ENCODE measurements around the gene NEK2. TPM values are rescaled to one million over a fixed set of nuclear protein-coding genes. Genes with fewer than 3 reads are reported as not detected.
"Not testable (repeated sequence)": the region's sequence is repeated elsewhere in the genome, so short reads cannot be mapped to it uniquely, and the experiment has no call there.

The NEK2 gene
- total RNA-seq, 1 donor from 2014 or later, result 28.0 TPM

DNA sequence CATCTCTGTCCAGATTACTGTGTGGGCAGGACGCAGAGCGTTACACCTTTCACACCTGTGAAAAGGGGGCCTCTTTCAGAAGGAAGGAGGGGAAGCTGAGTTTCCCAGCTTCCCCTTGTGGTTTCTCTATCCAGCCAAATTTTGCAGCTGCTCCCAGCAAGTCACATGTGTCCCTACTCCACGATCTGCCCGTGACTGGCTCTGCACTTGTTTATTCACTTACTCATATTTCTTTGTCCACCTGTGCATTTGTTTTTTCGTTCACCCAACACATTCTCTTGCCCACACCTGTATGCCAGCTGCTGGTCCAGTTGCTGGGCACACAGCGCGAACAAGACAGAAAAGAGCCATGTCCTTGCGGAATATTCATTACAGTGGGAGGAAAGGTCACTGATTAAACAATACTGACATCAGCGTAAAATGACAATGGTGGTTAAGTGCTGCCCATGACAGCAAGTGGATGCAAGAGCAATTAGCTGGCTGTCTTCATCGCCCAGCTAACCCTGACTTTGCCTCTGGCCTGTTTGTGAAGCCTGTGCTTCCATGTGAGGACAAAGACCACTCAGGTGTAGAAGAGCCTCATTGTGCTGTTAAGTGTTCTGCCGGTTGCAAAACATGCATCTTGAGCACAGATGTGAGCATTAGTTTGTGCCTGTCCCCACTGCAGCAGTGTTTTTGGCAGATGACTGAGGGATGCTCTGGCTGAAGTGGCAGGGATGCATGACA is 28.6 kb upstream of the NEK2 start:
- DNase-seq (ENCODE audit: low read depth), result no peak
- H3K4me3 ChIP-seq (ENCODE audit: low read depth, low read length), result no peak overlapping the region
- TF ChIP-seq CTCF (conservative IDR thresholded peaks at IDR 0.05; ENCODE audit: low read depth, low read length), result no peak

DNA sequence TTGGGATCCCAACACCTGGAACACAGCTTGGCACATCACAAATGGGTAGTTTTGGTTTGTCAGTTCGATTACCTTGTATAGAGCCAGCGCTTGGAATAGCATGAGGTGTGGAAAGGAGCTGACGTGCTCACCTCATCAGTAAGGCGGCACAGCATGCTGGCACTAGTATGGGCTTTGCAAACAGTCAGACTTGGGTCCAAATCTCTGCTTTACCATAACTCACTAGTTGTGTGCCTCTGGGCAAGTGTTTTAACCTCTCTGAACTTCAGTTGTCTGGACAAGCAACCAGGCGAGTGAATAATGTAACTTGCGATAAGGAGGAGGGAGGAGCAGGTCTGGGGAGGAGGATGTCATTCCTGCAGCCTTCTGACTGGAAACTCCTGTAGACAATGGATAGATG is 26.3 kb upstream of the NEK2 start:
- TF ChIP-seq CTCF (conservative IDR thresholded peaks at IDR 0.05; ENCODE audit: low read depth, low read length), result no peak
- DNase-seq (ENCODE audit: low read depth), result no peak
- H3K4me3 ChIP-seq (ENCODE audit: low read depth, low read length), result no peak overlapping the region

GRCh38 chr1:211699059-211699458 is 23.6 kb upstream of the NEK2 start:
- DNase-seq (ENCODE audit: low read depth), result no peak
- no peak for TF ChIP-seq CTCF (conservative IDR thresholded peaks at IDR 0.05; ENCODE audit: low read depth, low read length)
- no peak overlapping the region for H3K4me3 ChIP-seq (ENCODE audit: low read depth, low read length)

DNA sequence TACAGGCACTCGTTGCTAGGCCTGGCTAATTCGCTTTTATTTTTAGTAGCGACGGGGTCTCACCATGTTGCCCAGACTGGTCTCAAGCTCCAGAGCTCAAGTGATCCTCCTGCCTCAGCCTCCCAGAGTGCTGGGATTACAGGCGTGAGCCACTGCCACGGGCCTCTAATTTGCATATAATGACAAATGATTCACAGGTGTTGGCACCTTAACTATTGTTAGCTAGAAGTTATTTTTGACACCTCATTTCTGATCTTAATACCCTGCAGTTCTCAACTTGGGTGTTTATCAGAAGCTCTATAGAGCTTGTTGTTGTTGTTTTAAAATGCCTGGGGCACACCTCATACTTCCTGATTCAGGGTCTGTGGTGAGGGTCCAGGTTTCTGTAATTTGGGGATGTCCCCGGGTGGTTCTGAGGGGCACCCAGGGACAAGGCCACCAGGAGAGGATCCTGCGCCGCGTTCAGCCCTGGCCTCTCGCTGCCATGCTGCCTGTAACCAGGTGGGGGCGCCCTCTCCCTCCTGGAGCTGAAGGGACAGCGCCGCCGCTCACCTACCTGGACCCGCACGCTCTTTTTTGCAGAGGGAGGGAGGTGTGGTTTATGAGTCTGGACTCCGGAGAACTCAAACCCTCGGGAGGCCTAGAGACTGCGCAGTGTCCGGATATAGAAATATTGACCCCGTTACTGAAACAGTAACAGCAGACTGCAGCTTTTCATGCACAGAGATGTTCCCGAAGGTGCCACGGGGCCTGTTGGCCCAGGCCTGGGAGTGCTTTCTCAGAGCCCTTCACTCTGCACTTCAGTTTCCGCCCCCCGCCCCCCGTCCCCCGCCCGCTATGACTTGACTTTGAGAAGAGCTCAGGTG is 23.0 kb upstream of the NEK2 start:
- DNase-seq (ENCODE audit: low read depth), result no peak
- peak; percentile 97 for TF ChIP-seq CTCF (conservative IDR thresholded peaks at IDR 0.05; ENCODE audit: low read depth, low read length)
- peak overlapping the region; percentile 29 for H3K4me3 ChIP-seq (ENCODE audit: low read depth, low read length)

DNA sequence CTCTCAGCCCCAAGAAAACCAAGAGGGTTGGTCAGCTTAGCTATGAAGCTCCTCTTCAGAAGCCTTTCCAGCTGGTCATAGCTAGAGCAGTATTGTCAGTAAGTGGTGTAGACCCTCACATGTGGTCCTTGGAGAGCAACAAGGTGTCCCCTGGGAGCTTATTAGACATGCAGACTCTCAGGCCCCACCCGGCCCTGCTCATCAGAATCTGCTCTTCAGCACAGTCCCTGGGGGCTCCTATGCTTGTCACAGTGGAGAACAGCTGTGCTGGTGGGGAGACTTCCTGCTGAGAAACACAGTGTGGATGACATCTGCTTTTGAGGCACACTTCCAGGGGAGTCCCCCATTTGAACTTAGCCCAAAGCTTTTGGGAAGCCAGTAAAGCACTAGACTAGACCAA is 21.9 kb upstream of the NEK2 start:
- DNase-seq (ENCODE audit: low read depth), result no peak
- no peak overlapping the region for H3K4me3 ChIP-seq (ENCODE audit: low read depth, low read length)
- no peak for TF ChIP-seq CTCF (conservative IDR thresholded peaks at IDR 0.05; ENCODE audit: low read depth, low read length)

- no peak for TF ChIP-seq CTCF (conservative IDR thresholded peaks at IDR 0.05; ENCODE audit: low read depth, low read length)
- no peak for DNase-seq (ENCODE audit: low read depth)
- H3K4me3 ChIP-seq (ENCODE audit: low read depth, low read length), result no peak overlapping the region
Measured at GRCh38 chr1:211695135-211695816, 19.9 kb upstream of the NEK2 start.

DNA sequence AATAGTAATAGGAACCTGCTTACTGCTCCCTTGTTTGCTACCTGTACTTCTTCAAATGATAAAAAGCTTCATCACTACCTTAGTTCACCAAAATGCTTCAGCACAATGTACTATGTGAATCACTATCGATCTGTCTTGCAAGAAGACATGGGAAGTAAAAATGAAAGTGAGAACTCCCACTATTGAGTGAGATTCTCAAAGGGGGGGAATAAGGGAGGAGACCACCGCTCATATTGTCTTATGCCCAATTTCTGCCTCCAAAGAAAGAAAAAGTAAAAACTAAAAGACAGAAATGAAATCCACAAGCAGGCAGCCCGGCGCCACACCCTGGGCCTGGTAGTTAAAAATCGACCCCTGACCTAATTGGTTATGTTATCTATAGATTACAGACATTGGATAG is 18.5 kb upstream of the NEK2 start:
- H3K4me3 ChIP-seq (ENCODE audit: low read depth, low read length); DNase-seq (ENCODE audit: low read depth): not testable (repeated sequence)
